BJ (cell line): ENCODE measurements around the gene DLL1. TPM values are rescaled to one million over a fixed set of nuclear protein-coding genes. Genes with fewer than 3 reads are reported as not detected.
"Not testable (repeated sequence)": the region's sequence is repeated elsewhere in the genome, so short reads cannot be mapped to it uniquely, and the experiment has no call there.

Experiments used
- CTCF ChIA-PET: fragments of 350-600 bp; formaldehyde crosslinking; extraction: SDS; loops from one replicate; lab custom pipeline; 2021; ENCODE audit warnings: antibody characterized with exemption, inconsistent platforms; lab: Yijun Ruan, JAX
- POLR2A ChIA-PET: fragments of 300-600 bp; sonication (Branson Sonifier 250); formaldehyde crosslinking; extraction: SDS; loops from one replicate; lab custom pipeline; 2021; ENCODE audit warnings: antibody characterized with exemption; lab: Charles Lee
- DNase-seq: peaks from one replicate; pipeline ENCODE4 v3.0.0-alpha.2; 2011; ENCODE audit warnings: low read depth
- H3K27me3 ChIP-seq: 2 replicates; pipeline ENCODE4 v1.6.0; 2011; ENCODE audit warnings: low read length; ENCODE audit not compliant: control insufficient read depth, insufficient read depth
- H3K36me3 ChIP-seq: 2 replicates; pipeline ENCODE4 v1.5.1; 2011; ENCODE audit warnings: low read length; ENCODE audit not compliant: control insufficient read depth, insufficient read depth
- H3K4me3 ChIP-seq: 2 replicates; pipeline ENCODE4 v1.5.1; 2011; ENCODE audit warnings: low read depth, mild to moderate bottlenecking, control low read depth, low read length
- polyA plus RNA-seq: library from polyadenylated mRNA; depleted of rRNA; stranded (reverse); fragments of >200 nt; gene quantifications from 2 replicates; pipeline ENCODE4 v1.2.3, GENCODE V29; 2011
- TF ChIP-seq, protein P1 (sequence below): IDR thresholded peaks from 2 replicates; pipeline ENCODE4 v1.5.1; 2011; ENCODE audit warnings: low read depth, mild to moderate bottlenecking, control low read depth, inconsistent platforms, low read length, moderate library complexity; ENCODE audit not compliant: insufficient read depth

DLL1 gene
- polyA plus RNA-seq, 1 experiment = 0.53 TPM

DNA sequence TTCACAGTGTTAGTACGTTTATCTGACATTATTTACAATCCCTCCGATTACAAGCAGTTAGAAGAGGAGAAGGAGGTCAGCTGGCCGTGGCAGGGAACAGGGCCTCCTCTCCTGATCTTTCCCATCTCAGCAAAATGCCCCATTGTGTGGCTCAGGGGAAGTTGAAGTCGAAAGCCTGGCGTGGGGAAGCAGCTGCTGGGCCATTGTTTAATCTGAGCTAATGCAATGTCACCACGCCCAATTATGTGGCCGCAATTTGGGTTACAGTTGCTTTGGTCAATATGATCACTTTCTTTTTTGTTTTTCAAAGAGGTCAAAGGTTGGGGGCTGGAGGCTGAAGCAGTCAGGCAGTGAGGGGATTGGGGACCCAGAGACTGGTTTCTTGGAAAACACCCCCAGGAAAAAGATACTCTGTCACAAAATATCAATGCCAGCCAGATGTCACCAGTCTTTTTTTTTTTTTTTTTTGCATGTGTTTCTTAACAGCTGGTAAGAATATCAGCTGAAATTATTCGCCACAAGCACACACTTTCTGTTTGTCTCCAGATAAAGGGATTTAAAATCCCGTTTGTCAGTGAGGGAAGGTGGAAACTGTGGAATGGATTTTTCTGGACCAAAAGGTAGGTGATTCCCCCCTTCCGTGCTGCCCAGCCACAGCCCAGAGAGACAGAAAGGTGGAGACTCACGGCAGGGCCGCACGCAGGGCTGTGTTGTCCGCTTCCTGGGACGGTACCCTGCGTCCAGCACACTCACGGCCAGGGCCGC lies 24.6 kb downstream of the DLL1 start:
- POLR2A ChIA-PET = no interaction called here
- no peaks in the 10 kb centered on the region for H3K27me3 ChIP-seq
- CTCF ChIA-PET = interaction anchor here (0.5 kb wide), 1 partner anchor 251 kb away, joined by 3 read pairs; no protein-coding TSS in a partner anchor

DNA sequence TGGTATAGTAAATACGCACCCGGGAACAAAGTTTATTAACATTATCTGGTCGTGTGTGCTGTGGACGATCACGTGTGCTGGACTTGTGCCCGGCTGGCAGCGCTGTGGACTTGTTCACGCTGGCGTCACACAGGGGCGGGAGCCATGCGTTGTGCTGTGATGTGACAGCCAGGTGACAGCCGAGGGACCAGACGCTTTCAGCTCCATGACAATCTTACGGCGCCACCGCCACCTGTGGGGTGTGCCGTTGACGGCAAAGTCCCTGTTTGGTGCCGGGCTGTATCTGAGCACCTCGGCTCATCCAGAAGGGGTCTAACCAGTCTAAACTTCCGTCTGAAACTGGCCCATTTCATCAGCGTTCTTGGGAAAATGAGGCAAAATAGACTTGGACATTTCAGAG lies 25.2 kb downstream of the DLL1 start:
- DNase-seq = no peak
- Histone ChIP-seq H3K36me3 (no peaks in the 10 kb centered on the region), H3K27me3 (no peaks in the 10 kb centered on the region), H3K4me3 (no peak overlapping the region)
- POLR2A ChIA-PET = no interaction called here
- CTCF ChIA-PET = no interaction called here
- TF ChIP-seq, protein P1, sequence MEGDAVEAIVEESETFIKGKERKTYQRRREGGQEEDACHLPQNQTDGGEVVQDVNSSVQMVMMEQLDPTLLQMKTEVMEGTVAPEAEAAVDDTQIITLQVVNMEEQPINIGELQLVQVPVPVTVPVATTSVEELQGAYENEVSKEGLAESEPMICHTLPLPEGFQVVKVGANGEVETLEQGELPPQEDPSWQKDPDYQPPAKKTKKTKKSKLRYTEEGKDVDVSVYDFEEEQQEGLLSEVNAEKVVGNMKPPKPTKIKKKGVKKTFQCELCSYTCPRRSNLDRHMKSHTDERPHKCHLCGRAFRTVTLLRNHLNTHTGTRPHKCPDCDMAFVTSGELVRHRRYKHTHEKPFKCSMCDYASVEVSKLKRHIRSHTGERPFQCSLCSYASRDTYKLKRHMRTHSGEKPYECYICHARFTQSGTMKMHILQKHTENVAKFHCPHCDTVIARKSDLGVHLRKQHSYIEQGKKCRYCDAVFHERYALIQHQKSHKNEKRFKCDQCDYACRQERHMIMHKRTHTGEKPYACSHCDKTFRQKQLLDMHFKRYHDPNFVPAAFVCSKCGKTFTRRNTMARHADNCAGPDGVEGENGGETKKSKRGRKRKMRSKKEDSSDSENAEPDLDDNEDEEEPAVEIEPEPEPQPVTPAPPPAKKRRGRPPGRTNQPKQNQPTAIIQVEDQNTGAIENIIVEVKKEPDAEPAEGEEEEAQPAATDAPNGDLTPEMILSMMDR = no peak

More for the DNA sequence above, 24.6 kb downstream of the DLL1 start:
- Histone ChIP-seq H3K36me3 (no peaks in the 10 kb centered on the region), H3K4me3 (no peak overlapping the region)
- TF ChIP-seq, protein P1 = no peak
- no peak for DNase-seq

DNA sequence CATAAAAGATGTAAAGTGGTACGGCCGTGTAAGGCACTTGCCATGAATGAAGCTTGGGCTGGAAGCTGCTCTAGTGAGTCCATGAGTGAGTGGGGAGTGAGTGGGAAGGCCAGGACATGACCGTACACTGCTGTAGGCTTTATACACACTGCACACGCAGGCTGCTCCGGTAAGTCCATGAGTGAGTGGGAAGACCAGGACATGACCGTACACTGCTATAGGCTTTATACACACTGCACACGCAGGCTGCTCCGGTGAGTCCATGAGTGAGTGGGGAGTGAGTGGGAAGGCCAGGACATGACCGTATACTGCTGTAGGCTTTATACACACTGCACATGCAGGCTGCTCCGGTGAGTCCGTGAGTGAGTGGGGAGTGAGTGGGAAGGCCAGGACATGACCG lies 26.2 kb downstream of the DLL1 start:
- H3K4me3 ChIP-seq, H3K27me3 ChIP-seq, DNase-seq, POLR2A ChIA-PET, H3K36me3 ChIP-seq: not testable (repeated sequence)
- CTCF ChIA-PET = interaction anchor here (0.8 kb wide), 1 partner anchor 14 kb away, joined by 3 read pairs; no protein-coding TSS in a partner anchor

DNA sequence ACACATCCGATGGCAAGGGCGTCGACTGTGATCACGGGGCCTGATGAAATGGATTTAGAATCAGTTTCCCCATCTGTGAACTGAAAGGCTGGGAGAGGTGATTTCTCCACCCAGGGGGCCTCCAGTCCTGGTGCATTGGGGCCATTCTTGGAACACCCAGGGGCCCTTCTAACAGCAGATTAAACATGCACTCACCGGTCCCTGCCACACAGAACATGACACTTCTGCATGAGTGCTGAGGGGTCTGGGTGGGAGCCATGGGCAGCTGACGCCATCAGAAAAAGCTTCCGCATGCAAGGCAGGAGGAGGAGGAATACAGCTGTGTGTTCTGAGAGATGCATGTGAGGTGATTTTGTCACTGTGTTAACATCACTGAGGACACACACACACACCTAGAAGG lies 26.8 kb downstream of the DLL1 start:
- no peak for DNase-seq
- no peaks in the 10 kb centered on the region for H3K27me3 ChIP-seq
- H3K36me3 ChIP-seq = no peaks in the 10 kb centered on the region
- ChIA-PET CTCF (interaction anchor here (0.8 kb wide), 1 partner anchor 14 kb away, joined by 3 read pairs; no protein-coding TSS in a partner anchor), POLR2A (no interaction called here)
- TF ChIP-seq, protein P1 = no peak
- no peak overlapping the region for H3K4me3 ChIP-seq

DNA sequence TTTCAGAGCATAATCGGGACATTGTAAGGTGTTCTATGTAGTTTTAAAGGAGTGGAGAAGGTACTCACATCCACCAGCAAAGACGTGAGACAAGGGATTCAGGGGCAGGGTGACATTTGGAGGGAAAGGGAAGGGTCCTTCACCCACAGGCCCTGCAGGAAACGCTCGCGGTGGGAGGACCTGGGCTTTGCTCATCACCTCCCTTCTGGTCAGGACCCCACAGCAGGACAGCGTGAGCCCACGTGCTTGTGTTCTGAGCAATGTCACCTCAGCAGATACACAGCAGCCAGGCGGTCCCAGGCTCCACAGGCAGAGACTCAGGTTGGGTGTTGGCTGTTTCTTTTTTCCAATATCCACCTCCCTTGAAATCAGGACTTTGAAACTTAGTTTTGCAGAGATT lies 27.5 kb downstream of the DLL1 start:
- POLR2A ChIA-PET = no interaction called here
- no peak for DNase-seq
- TF ChIP-seq, protein P1 = no peak
- CTCF ChIA-PET = no interaction called here
- no peak overlapping the region for H3K4me3 ChIP-seq
- H3K36me3 ChIP-seq = no peaks in the 10 kb centered on the region
- H3K27me3 ChIP-seq = no peaks in the 10 kb centered on the region
